Hematopoietic multipotent progenitor cell treated with erythropoietin and hydrocortisone succinate and interleukin-3 and kit ligand, for 6 days (in vitro differentiated cells): ENCODE measurements around the gene MED26.

ENCODE experiments used
- DNase-seq: peaks from one replicate; pipeline ENCODE4 v3.0.0-alpha.2; 2015

Gene MED26

GRCh38 chr19:16587833-16588823, 39.9 kb downstream of the MED26 start:
- DNase-seq, result peak; percentile 91

- no peak for DNase-seq
Measured at GRCh38 chr19:16586991-16587832, 40.8 kb downstream of the MED26 start.

- no peak for DNase-seq
Measured at GRCh38 chr19:16586477-16586871, 41.5 kb downstream of the MED26 start.

GRCh38 chr19:16585808-16586476, 42.1 kb downstream of the MED26 start:
- DNase-seq, result no peak

GRCh38 chr19:16585094-16585801, 42.8 kb downstream of the MED26 start:
- no peak for DNase-seq

GRCh38 chr19:16584248-16585093, 43.5 kb downstream of the MED26 start:
- DNase-seq, result peak; percentile 93

GRCh38 chr19:16582486-16583261, 45.3 kb downstream of the MED26 start:
- no peak for DNase-seq

- no peak for DNase-seq
Measured at GRCh38 chr19:16581971-16582343, 46.0 kb downstream of the MED26 start.

GRCh38 chr19:16581145-16581970, 46.6 kb downstream of the MED26 start:
- no peak for DNase-seq

GRCh38 chr19:16579381-16579780, 48.6 kb downstream of the MED26 start:
- DNase-seq, result no peak

GRCh38 chr19:16577531-16577985, 50.4 kb downstream of the MED26 start:
- no peak for DNase-seq

GRCh38 chr19:16576690-16577530, 51.1 kb downstream of the MED26 start:
- no peak for DNase-seq

GRCh38 chr19:16575861-16576689, 51.9 kb downstream of the MED26 start:
- DNase-seq, result no peak

GRCh38 chr19:16575282-16575681, 52.7 kb downstream of the MED26 start:
- no peak for DNase-seq

GRCh38 chr19:16573925-16574324, 54.1 kb downstream of the MED26 start:
- DNase-seq, result no peak

- no peak for DNase-seq
Measured at GRCh38 chr19:16573296-16573695, 54.7 kb downstream of the MED26 start.

GRCh38 chr19:16572332-16573211, 55.4 kb downstream of the MED26 start, which contains the start of gene SLC35E1:
Gene SLC35E1, minus strand, starts transcription at chr19:16572415. Its CDS starts 51 bp downstream, at chr19:16572364.
- DNase-seq, result peak; percentile 97
